NCI-H128 (cell line): ENCODE measurements around the gene BMP3.
"Not testable (repeated sequence)": the region's sequence is repeated elsewhere in the genome, so short reads cannot be mapped to it uniquely, and the experiment has no call there.

Experiments
- DNase-seq: peaks from one replicate; lab custom pipeline; 2025; ENCODE audit not compliant: unreplicated experiment; lab: John Stamatoyannopoulos, UW

BMP3 gene, protein sequence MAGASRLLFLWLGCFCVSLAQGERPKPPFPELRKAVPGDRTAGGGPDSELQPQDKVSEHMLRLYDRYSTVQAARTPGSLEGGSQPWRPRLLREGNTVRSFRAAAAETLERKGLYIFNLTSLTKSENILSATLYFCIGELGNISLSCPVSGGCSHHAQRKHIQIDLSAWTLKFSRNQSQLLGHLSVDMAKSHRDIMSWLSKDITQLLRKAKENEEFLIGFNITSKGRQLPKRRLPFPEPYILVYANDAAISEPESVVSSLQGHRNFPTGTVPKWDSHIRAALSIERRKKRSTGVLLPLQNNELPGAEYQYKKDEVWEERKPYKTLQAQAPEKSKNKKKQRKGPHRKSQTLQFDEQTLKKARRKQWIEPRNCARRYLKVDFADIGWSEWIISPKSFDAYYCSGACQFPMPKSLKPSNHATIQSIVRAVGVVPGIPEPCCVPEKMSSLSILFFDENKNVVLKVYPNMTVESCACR

DNA sequence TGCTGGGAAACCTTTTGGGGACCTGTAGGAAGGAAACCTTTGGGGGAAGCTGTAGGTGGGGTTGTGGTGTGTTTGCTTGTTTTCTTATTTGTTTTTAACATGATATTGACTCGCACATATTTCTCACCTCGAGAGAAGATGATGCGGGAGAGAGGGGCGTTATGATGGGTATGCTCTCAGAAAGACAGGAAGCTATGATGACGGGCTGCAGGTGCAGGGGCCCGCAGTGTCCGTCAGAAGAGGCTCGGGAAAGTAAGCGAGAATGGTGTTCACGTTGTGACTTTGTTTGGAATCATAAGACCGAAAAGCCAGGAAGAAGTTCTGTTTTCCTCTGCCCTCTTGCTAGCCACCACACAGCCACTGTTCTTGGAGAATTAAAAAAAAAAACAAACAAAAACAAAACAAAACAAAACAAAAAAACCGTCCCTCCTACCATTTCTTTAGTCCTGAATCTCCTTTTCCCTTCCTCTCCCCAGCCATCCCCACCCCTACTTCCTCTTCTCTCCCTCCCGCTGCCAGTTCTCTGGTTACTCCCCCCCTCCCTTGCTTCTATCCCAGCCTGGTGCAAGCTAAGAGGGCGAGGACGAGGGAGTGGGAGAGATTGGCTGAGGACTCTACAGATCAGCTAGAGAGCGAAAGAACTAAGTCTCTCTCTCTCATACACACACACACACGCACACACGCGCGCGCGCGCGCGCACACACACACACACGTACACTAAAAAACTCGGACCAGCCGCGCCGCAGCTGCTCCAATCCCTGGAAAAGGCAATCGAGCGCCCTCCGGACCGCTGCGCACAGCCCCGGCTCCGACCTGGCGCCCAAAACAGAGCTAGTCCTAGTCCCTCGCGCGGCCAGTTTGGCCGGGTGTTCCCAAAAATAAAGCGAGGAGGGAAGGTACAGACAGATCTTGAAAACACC is at the start of gene BMP3:
BMP3 (plus strand) TSS at position 648 of the 920 bp plus-strand sequence. CDS start 577 bp downstream, outside the sequence.
- peak; percentile 27 for DNase-seq

DNA sequence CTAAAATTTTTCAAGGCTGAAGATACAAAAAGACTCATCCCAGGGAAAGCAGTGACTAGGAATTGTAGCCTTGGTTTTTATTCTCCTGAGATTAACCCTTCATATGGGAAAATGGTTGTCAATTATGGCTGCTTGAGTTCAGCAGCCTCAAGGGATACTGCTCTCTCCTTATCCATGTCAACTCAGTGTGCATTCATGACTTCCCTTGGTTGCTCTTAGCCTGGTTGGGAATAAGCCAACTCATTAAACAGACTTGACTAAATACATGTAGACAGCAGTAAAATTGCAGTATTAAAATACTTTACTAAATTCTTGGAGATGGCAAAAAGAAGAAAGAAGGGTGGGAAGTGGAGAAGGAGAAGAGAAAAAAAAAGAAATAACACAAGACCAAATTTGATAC is 44.5 kb upstream of the BMP3 start:
- DNase-seq = no peak

DNA sequence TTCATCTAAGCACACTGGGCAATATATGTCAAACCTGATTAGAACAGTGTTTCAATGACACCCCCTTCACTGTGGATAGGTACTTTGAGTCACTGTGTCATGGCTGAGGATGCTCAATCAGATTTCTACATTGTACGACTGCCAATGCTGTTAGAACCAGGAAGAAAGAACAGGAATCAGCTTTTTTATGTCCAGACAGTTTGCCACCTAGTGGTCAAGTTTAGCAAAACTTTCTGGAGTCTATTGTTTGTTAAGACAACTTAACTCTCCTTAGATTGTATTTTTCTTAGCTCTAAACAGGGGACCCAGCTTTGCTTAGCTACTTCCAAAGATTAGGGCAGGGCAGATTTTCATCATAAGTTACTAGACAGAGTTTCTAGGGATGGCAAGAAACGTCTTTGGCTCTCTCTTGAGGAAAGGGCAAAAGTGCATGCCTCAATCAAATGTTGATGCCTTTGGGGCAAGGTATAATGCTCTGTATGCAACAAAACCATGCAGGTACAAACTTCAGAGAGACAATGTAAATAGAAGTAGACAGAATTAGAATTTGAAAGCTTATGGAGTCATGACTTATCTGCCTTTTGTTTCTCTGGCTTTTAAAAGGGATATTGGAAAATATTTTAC is 40.5 kb upstream of the BMP3 start:
- DNase-seq = peak; percentile 4

DNA sequence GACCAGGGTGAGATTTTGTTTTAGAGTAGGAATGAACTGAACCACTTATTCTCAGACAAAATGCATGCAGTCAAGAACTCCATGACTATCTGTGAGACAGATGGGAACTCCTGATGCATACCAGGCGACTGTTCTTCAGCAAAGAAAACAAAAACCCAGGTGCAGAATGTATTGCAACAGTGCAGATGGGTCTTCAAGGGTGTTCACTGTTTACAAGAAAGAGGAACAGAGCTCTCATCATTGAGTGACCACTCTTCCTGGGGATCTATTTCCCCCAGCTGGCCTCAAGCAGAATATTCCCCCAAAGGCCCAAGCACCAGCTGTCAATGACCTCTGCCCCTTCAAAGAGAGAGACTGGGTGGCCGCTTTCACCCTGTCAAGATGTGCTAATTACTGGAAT is 39.7 kb upstream of the BMP3 start:
- no peak for DNase-seq

DNA sequence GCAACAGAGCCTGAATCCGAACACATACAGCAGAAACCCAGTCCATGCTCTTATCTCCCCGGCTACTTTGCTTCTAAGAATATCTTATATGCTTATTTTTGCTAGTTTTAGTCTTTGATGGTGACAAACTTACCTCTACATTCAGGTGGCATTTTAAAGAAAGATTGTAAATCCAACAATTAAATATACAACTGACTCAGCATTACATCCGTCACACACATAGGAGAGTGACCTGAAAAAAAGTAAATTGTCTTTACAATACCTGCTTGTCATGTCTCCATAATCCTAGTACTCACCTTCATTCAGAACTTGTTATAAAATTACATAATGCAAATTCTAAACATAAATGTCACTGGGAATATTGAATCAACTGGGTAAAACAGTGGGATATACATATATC is 30.6 kb upstream of the BMP3 start:
- DNase-seq = no peak

DNA sequence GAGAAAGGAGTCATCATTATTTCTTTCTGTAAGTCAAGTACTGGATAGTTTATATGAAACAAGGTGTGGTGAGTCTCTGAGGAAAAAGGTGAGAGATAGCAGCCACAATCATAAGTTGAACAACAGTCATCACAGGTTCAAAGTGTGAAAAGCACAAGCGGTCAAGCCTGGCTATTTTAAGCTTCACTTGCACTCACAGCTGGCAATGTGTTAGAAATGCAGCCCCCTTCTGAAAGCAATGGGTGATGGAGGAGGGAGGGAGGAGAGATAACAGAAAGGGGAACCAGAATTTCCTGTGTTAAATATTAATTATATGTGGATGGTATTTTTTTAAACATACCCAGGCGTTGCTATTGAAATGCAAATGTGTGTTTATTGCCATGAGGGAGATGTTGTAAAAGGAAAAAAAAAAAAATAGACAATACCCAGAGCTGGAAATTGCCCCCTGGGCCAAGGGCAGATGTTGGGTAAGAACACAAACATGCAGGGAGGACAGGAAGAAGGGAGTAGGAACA is 26.9 kb upstream of the BMP3 start:
- no peak for DNase-seq

DNA sequence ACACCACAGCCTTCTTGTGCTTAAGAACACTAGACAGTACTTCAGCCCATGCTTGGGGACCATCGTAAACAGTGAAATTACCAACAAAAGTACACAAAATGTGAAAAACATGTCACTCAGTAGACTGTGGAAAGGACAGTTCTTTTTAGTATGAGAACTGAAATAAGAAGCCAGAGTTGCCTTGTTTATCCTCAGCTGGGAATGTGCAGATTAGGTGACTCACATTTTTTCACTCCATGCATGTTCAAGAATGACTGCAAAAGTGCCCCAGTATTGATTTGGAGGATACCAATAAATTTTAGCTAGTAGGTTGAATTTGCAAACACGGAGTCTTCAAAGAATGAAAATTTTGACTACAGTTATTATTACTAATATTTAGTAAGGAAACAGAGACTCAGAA is 23.1 kb upstream of the BMP3 start:
- DNase-seq = no peak

DNA sequence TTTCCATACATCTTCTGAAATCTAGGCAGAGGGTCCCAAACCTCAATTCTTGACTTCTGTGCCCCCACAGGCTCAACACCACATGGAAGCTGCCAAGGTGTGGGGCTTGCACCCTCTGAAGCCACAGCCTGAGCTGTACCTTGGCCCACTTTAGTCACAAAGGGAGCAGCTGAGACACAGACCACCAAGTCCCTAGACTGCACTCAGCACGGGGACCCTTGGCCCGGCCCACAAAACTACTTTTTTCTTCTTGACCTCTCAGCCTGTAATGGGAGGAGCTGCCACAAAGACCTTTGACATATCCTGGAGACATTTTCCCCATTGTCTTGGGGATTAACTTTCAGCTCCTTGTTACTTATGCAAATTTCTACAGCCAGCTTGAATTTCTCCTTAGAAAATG is 13.9 kb upstream of the BMP3 start:
- DNase-seq = not testable (repeated sequence)

DNA sequence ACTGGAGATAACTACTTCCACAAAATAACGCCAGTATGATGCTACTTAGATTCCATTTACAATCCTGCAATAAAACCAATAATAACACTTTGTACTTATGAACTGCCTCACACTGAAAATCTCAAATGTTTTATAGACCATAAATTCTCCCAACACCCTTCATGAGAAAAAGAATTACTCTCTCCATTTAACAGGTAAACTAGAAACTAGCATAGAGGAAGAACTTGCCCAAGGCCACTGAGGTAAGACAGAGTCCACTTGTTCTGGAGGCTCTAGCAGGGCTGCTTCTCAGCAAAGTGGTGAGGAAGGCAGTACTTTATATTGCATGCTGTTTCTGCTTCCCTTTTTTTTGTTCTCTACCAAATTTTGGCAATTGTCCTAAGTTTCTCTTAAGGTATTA is 11.5 kb upstream of the BMP3 start:
- no peak for DNase-seq

DNA sequence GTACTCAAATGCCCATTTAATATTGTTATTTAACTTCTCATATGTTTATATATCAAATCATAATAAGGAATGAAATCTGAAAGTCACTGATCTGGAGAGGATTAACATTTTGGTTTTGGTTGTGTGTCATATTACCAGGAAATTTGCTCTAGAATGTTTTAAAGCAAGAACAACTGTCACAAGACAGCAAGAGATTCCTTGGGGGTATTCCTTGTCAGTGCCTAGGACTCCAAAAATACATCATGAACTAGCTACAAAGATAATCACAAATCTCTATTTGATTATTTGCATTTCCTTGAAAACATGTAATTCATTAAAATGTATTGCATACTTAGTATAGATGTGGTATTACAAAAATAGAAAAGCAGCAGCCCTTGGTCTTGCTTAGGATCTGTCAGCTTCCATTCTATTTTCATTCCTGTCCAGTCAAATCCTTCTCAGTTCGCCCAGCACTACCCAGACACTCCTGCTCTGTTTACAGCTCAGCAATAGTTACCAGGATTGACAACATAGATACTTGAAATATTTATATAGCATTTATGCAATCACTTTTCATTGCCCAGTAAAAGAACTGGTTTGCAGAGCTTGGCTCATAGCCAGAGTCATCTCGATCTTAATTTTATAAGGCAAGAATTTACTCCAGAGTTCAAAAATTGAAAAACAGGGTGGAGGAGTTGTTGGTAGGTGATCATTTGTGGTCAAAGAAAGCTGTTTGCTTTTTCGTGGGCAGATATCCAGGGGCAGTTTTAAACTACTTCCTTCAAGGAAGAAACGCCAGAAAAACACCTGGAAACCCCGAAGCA is 9.2 kb upstream of the BMP3 start:
- no peak for DNase-seq

DNA sequence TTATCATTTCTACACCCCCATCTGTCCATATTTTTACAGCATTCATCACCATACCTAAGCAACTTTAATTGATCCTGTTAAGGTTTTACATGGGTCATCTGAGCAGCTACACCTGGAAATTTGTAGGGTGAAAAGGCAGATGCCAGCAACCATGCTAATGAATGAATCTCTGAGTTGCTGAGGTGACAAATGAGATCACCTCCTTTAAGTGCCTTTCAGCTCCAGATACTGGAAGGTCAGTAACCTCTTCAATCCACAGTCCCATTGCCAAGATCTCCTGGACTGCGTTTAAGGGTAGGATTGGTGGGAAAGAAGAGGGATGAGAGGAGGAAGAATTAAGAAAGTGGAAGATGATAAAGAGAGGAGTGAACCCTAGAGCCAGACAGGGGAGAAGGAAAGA is 8.5 kb upstream of the BMP3 start:
- no peak for DNase-seq

DNA sequence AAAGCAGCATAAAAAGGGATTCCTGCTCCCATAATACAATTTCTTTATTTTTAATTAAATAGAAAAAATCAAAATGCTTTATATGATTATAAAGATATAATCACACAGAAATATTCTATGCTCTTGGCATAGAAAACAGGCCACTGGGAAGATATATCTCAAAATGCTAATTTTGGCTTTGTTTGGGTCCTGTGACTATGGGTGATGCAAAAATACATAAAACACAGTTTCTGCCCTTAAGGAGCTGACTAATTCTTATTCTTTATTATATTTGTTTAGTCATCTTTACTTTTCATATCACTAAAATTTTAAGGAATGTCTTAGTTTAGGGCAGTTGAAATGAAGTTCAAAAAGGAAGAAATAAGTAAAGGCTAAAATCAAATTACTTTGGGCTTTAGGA is 7.0 kb upstream of the BMP3 start:
- DNase-seq = no peak

DNA sequence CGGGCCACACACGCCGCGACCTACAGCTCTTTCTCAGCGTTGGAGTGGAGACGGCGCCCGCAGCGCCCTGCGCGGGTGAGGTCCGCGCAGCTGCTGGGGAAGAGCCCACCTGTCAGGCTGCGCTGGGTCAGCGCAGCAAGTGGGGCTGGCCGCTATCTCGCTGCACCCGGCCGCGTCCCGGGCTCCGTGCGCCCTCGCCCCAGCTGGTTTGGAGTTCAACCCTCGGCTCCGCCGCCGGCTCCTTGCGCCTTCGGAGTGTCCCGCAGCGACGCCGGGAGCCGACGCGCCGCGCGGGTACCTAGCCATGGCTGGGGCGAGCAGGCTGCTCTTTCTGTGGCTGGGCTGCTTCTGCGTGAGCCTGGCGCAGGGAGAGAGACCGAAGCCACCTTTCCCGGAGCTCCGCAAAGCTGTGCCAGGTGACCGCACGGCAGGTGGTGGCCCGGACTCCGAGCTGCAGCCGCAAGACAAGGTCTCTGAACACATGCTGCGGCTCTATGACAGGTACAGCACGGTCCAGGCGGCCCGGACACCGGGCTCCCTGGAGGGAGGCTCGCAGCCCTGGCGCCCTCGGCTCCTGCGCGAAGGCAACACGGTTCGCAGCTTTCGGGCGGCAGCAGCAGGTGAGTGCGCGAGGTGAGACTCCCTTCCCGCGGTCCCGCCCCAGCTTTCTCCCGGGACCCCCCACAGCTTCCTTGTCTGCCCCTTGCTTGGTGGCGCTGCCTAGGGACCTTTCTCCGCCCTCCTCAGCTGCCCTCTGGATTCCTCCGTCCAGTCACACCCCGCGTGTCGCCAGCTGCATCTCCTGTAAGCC is 678 bp downstream of the BMP3 start:
- no peak for DNase-seq

DNA sequence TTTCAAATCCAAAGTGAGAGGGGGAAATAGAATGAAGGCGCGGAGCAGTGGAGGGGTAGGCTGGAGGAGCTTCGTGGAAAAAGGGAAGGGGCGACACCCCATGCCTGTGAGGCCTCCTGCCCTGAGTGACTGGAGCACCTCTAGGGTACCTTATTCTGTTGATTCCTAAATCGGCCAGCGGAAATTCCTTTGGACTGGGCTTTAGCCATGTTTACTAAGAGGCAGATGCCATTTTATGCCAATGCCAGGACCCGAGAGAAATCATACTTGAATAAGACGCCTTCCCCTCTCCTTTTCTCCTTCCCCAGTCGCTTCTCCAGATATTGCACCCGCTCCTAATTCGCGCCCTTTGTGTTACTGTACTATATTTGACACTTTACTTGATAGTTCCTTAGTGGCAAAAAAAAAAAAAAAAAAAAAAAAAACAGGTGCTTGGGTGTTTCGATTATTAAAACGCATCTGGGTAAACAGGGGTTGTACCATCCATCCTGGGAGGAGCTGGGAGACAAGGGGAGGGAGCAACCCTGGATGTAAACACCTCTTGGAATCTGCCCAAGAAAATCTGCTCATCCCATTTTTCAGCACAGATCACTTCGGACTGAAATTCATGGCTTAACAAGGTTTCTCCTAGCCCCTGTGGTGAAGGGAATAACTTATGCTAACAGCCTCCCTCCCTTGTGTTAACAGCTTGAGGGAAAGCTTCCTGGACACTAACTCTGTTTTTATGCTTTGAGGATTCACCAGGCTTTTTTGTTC is 1.5 kb downstream of the BMP3 start:
- DNase-seq = no peak

DNA sequence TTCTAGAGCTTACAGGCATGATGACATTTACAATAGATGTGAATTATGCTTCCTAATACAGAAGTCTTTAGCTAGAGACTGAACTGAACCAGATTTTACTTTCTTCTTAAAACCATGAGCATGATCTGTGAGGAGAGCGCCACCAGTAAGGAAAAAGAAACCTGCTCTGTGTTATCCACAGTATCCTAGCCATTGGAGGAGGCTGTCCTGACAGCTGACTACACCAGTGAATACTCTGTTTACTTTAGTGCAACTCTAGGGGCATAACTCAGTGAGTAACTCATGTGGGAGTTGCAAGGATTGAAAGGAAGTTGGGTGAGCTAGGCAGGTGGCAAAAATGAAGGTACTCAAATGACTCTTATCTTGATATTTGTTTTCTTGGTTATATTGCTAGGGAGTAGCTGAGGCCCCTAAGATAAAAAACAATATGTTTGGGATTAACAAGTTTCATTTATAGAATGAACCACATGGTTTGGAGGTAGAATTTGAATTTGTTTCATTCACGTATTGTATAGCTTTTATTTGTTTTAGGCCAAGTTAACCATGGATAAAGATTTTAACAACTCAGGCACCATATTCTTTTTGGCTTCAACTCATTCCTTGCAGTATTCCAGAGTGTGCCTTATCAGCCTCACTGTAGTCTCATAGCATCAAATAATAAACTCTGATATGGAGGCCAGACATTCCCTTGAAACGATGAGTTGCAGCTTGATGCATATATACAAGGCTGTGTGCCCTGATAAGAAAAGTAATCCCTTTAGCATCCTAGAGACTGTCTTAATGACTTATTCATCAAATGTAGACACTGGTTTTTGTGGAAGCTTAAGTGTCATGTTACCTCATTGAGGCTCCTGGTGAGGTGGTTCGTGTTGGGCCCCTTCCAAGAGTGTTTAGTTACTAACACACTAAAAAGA is 2.5 kb downstream of the BMP3 start:
- DNase-seq = no peak

DNA sequence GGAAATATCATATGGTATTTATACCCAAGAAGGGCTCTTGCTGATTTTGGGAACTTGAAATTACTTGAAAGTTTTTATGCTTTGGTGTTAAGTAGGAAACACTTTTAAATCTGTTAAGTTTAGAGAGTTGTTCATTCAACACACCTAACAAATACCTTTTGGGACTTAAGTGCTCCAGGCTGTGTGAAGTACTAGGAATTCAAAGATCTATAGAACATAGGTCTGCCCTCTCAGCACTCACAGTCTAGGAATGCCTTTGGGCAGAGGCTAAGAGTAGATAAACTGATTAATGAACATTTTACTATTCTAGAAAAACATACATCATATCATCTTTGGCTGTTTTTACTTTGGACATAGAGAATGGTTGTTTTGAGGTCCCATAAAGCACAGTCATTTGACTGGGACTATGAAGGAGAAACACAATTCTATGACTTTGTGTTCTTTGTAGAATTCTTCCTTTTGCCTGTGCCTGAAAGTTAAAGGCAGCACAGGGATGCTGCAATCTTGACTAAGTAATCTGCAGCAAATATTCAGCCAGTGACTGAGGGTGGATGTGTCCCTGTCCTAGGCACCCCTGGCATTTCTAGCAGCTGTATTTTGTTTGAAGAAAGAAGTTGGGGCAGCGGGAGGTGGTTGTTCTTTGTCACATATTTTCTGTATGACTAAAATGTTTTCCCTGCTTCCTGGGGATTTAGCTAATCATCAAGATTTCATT is 8.3 kb downstream of the BMP3 start:
- DNase-seq = no peak

DNA sequence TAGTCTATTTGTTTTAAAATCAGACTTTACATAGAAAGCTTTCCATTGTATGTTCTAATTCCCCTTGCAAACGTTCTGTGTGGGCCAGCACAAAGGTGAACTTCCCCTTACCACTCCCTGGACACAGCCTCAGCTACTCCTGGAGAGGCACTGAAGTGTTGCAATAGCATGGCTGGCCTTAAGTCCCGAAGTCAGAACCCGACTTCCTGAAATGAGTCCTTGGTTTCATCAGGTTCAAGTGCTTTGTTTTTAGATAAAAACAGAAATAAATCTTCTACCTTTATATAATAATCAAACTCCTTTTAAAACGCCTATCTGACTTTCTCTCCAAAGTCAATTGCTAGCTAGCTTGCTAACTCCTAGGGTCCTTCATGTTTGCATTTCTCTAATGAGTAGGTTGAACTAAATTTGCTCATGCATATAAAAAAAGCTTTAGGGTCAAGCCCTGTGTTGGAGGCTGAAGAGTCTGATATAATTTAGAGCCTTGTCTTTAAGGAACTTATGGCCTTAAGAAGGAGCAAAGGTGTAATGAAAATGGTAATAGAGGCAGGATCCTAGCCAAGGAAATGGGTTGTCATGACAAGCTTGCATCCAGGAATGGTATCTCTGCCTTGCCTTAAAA is 9.0 kb downstream of the BMP3 start:
- DNase-seq = no peak
